Stimulated activated CD4-positive, alpha-beta T cell treated with anti-CD3 and anti-CD28 coated beads, Interleukin-15, amount 100 ng/mL, for 48 hours (primary cell): Measurements from ENCODE around the gene SEMA3E.
"Not testable (repeated sequence)": the region's sequence is repeated elsewhere in the genome, so short reads cannot be mapped to it uniquely, and the experiment has no call there.

Experiments
- DNase-seq, 2 donors: peaks; one replicate each; pipeline ENCODE4 v3.0.0-alpha.2; 2020; ENCODE audit warnings: low read depth in 2 of 2

SEMA3E gene

DNA sequence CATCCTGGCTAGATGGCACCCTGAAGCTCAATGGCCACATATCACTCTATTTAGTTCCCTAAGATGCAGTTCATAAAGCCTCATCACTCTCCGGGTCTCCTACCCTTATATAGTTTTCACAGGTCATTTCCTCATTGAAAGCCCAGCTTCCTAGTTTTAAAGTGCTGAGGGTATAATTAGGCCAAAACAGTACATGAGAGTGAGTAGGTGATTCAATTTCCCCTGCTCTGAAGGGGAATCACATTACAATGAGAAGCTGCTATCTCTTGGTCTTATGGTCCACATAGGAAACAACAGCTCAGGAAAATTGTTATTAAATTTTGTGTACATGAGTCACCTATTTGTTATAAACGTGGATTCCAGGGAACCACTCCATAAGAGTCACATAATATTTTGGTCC lies 162.0 kb downstream of the SEMA3E start:
- DNase-seq: no peak

DNA sequence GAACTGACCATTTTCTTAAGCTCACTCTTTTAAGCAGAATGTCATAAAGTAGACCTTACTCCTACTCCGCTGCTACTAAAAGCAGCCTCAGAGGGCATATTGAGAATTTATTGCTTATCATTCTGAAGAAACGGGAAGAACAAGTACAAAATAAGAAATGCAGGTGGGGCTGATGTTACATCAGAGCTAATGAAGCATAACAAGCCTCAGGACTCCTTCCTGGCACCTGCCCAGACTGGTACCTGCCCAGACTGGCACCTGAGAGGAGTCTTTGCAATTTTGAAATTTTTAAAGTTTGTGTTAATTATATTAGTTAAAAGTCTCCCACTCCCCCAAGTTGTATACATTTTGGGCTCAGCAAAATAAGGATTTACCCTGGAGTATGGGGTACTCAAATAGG lies 162.4 kb downstream of the SEMA3E start:
- DNase-seq: no peak

DNA sequence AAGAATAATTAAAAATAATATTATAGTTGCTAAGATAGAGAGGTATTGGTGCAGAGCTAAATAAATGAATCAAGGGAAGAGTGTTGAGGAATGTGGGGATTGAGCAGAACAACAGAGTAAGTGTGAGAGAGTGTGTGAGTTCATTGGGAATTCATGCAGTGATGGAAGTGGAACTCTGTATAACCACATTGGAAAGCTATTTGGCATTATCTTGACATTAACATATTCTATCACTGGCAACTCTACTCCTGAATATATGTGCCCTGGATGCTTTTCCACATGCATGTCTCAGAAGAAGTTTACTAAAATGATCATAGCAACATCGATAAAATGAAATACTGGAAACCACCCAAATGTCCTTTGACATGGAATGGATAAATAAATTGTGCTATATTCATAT lies 164.1 kb downstream of the SEMA3E start:
- no peak for DNase-seq

- no peak for DNase-seq
Measured at GRCh38 chr7:83484266-83484665, 164.7 kb downstream of the SEMA3E start.

DNA sequence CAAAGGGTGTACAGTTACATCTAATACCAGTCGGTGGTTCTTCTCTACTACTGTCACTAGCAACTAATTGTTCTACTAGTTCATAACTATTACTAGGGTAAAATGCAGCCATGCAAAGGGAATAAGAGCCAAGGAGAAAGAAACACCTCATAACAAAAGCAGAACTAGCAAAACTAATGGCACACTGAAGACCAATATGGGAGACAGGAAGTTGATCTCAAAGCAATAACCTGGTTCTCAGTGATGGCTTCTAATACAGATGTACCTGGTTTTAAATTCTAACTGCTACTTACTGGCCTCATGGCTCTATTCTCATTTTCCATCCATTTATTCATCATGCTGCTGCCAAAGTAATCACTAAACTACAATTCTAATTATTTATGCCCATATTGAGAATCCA lies 170.3 kb downstream of the SEMA3E start:
- DNase-seq: no peak

- DNase-seq: no peak
Measured at GRCh38 chr7:83476511-83477050, 172.4 kb downstream of the SEMA3E start.

DNA sequence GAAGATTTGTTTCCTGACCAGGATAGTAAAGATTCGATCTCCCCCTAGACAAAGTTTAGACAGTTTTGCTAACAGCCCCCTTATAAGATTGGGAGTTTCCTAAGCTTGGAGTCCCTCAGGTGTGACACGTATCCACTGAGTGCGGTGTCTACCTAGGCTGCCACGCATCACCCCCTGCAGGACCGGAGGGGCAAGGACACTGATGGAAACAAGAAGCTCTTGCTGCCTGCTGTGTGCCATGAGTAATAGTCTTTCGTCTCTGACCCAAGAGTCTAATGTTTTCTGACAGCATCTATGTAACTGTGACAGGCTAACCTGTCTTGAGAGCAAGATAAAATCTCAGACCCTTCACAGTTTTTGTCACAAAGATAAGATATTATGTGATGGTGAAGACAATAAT lies 173.5 kb downstream of the SEMA3E start:
- no peak for DNase-seq

GRCh38 chr7:83472376-83472775 lies 176.6 kb downstream of the SEMA3E start:
- DNase-seq: no peak

DNA sequence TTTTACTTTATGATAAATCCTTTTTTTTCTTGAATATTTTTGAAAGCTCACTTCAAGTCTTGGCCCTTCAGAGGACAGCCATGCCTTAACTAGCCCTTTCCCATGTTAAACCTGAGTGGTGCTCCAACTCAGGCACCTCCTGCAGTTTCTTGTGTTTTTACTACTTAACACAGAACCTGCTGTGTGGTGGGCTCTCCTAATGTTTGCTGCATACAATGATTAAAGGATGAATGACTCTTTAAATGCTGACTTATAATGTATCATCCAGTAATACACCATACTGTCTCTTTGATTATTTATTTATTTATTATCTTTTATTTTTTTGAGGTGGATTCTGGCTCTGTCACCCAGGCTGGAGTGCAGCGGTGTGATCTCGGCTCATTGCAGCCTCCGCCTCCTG lies 179.4 kb downstream of the SEMA3E start:
- no peak for DNase-seq

DNA sequence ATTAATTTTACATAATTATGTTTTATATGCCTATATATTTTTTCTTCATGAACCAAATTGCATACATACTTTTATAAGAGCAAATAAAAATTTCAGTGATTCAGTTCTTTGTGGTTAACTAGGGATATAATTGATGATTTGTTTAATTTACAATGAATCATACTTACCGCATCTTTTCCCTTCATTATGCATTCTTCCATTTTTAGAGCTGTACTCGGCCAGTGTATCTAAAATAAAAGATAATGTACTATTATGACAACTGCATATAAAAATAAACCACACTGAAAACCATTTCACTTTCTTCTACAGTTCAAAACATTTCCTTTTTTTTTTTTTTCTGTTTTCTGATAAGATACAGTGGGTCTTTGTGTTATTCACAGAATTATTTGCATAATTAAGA lies 179.9 kb downstream of the SEMA3E start:
- DNase-seq: no peak

DNA sequence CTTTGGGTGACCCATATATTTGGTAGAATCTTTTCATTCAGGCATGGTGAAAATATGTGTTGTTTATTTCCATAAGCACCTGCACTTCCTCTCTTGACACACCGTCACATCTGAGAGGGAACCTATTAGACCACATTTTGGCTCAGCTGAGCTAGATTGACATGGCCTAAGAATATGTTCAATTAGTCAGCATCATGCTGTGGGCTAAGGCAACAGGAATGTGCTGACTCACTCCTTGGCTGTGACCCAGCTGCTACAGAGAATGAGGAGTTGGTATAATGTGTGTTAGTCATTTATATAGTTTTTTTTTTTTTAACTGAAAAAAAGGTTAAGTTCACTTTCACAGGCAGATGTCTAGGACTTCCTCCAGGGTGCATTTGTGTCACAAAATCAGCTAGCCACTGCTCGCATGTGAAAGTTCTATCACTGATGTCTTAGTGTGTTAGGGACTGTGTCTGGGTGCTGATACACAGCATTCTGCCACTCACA lies 180.6 kb downstream of the SEMA3E start:
- no peak for DNase-seq

- DNase-seq: no peak
Measured at GRCh38 chr7:83467493-83467892, 181.4 kb downstream of the SEMA3E start.

- DNase-seq: no peak
Measured at GRCh38 chr7:83466956-83467355, 182.0 kb downstream of the SEMA3E start.

GRCh38 chr7:83466187-83466923 lies 182.6 kb downstream of the SEMA3E start:
- no peak for DNase-seq

GRCh38 chr7:83465643-83466042 lies 183.3 kb downstream of the SEMA3E start:
- DNase-seq: no peak

GRCh38 chr7:83461820-83462219 lies 187.1 kb downstream of the SEMA3E start:
- not testable (repeated sequence) for DNase-seq

DNA sequence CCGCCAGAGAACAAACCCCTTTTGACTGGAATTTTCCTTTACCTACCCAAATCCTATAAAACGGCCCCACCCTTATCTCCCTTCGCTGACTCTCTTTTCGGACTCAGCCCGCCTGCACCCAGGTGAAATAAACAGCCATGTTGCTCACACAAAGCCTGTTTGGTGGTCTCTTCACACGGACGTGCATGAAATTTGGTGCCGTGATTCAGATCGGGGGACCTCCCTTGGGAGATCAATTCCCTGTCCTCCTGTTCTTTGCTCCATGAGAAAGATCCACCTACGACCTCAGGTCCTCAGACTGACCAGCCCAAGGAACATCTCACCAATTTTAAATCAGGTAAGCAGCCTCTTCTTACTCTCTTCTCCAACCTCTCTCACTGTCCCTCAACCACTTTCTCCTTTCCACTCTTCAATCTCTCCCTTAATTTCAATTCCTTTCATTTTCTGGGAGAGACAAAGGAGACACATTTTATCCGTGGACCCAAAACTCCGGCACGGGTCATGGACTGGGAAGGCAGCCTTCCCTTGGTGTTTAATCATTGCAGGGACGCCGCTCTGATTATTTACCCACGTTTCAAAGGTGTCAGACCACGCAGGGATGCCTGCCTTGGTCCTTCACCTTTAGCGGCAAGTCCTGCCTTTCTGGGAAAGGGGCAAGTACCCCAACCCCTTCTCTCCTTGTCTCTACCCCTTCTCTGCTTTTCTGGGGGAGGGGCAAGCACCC lies 188.8 kb downstream of the SEMA3E start:
- DNase-seq: not testable (repeated sequence)

GRCh38 chr7:83459101-83459929 lies 189.6 kb downstream of the SEMA3E start:
- DNase-seq: not testable (repeated sequence)

- no peak for DNase-seq
Measured at GRCh38 chr7:83457022-83457892, 191.7 kb downstream of the SEMA3E start.

DNA sequence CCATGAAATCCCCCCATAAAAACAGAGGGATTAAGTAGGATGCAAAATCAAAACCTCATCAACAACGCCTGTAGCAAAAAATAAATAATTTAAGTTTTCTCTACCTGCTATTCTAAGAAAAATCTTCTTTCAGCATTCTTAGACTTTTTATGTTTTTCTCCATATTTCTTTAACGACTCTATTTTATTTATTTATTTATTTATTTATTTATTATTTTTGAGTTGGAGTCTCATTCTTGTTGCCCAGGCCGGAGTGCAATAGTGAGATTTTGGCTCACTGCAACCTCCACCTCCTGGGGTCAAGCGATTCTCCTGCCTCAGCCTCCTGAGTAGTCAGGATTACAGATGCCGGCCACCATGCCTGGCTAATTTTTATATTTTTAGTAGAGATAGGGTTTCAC lies 192.5 kb downstream of the SEMA3E start:
- DNase-seq: no peak

DNA sequence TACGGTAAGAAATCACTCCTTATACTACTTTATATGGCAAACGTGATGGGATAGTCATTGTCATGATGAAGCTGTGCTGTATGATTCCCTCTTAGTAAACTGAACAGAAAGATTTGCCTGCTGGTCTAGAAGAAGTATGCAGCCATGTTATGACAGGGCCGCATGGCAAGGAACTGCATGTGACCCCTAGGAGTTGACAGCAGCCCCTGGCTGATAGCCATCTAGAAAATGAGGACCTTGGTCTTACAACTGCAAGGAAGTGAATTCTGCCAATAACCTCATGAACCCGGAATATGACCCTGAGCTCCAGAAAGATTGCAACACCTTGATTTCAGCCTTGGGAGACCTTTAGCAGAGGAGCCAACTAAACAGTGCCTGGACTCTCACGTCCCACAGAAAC lies 193.3 kb downstream of the SEMA3E start:
- no peak for DNase-seq
